HG03135 (cell line): ENCODE data around the gene KLHL35.

Experiments used
- ATAC-seq: cut with Tn5 transposase; IDR thresholded peaks from one replicate; pipeline ENCODE4 v1.9.1; 2021; ENCODE audit warnings: mild to moderate bottlenecking, moderate library complexity; ENCODE audit not compliant: unreplicated experiment

Gene KLHL35

GRCh38 chr11:75432911-75433321 lies at the start of gene KLHL35:
TSS of gene KLHL35 (minus strand) at chr11:75433203. CDS start at chr11:75430629, 2,574 bp downstream.
- ATAC-seq: no peak

GRCh38 chr11:75481922-75482606 lies 49.1 kb upstream of the KLHL35 start:
- ATAC-seq: no peak

- no peak for ATAC-seq
These were observed 48.4 kb upstream of the KLHL35 start for GRCh38 chr11:75481223-75481921.

GRCh38 chr11:75480185-75481175 lies 47.5 kb upstream of the KLHL35 start:
- ATAC-seq: no peak

GRCh38 chr11:75479597-75480145 lies 46.7 kb upstream of the KLHL35 start:
- no peak for ATAC-seq

GRCh38 chr11:75478783-75479596 lies 46.0 kb upstream of the KLHL35 start:
- no peak for ATAC-seq

- ATAC-seq: no peak
These were observed 44.6 kb upstream of the KLHL35 start for GRCh38 chr11:75477614-75477935.

- no peak for ATAC-seq
These were observed 44.0 kb upstream of the KLHL35 start for GRCh38 chr11:75476739-75477613.

GRCh38 chr11:75475767-75476650 lies 43.0 kb upstream of the KLHL35 start:
- ATAC-seq: no peak

GRCh38 chr11:75474878-75475766 lies 42.1 kb upstream of the KLHL35 start:
- ATAC-seq: no peak

GRCh38 chr11:75474240-75474639 lies 41.2 kb upstream of the KLHL35 start:
- ATAC-seq: no peak

GRCh38 chr11:75473684-75474083 lies 40.7 kb upstream of the KLHL35 start:
- ATAC-seq: no peak

GRCh38 chr11:75472081-75472732 lies 39.2 kb upstream of the KLHL35 start:
- ATAC-seq: no peak

- ATAC-seq: no peak
These were observed 38.4 kb upstream of the KLHL35 start for GRCh38 chr11:75471176-75471973.

GRCh38 chr11:75470476-75471080 lies 37.6 kb upstream of the KLHL35 start:
- ATAC-seq: no peak
